IMR-90 (cell line): ENCODE results near the gene LTBP1. TPM values are rescaled to one million over a fixed set of nuclear protein-coding genes. Genes with fewer than 3 reads are reported as not detected.

Experiments
- ATAC-seq: fragments of 200-7000 bp; cut with Tn5 transposase; 2 replicates; pipeline ENCODE4 v1.9.1; 2020; ENCODE audit warnings: low read depth, mild to moderate bottlenecking, moderate library complexity
- BruUV-seq: library from RNA; stranded (reverse); fragments of 400-500 nt; replicated peaks from 2 replicates; lab custom pipeline; 2021; lab: Mats Ljungman, UMichigan
- CTCF ChIA-PET: fragments of 300-600 bp; formaldehyde crosslinking; extraction: SDS; loops from one replicate; lab custom pipeline; 2021; ENCODE audit warnings: antibody characterized with exemption; lab: Yijun Ruan, JAX
- POLR2A ChIA-PET: fragments of 300-600 bp; sonication (Branson Sonifier 250); formaldehyde crosslinking; loops from one replicate; lab custom pipeline; 2022; ENCODE audit warnings: antibody characterized with exemption; ENCODE audit not compliant: unreplicated experiment; lab: Charles Lee
- DNase-seq: peaks from one replicate; pipeline ENCODE4 v3.0.0; 2013
- H2AFZ ChIP-seq: replicated peaks from 2 replicates; pipeline ENCODE3; 2013; ENCODE audit warnings: low read length, mild to moderate bottlenecking; ENCODE audit not compliant: poor library complexity
- H2AK5ac ChIP-seq: 2 replicates; pipeline ENCODE4 v1.6.1; 2013; ENCODE audit warnings: low read depth, low read length, inconsistent platforms
- H2AK9ac ChIP-seq: replicated peaks from 2 replicates; pipeline ENCODE3; 2013; ENCODE audit warnings: mild to moderate bottlenecking, low read depth, low read length, moderate library complexity; ENCODE audit not compliant: poor library complexity
- H2BK120ac ChIP-seq: 2 replicates; pipeline ENCODE4 v1.6.1; 2013; ENCODE audit warnings: low read depth, low read length, inconsistent platforms
- H2BK15ac ChIP-seq: 3 replicates; pipeline ENCODE4 v1.6.1; 2013; ENCODE audit warnings: low read depth, low read length, inconsistent platforms
- H2BK20ac ChIP-seq: 2 replicates; pipeline ENCODE4 v1.6.1; 2013; ENCODE audit warnings: low read depth, mild to moderate bottlenecking, inconsistent platforms, low read length, moderate library complexity
- H2BK5ac ChIP-seq: 2 replicates; pipeline ENCODE4 v1.6.1; 2013; ENCODE audit warnings: mild to moderate bottlenecking, low read depth, low read length, inconsistent platforms; ENCODE audit not compliant: poor library complexity, severe bottlenecking
- H3K14ac ChIP-seq: replicated peaks from 2 replicates; pipeline ENCODE4 v1.6.1; 2013; ENCODE audit warnings: low read depth, low read length, inconsistent platforms
- H3K18ac ChIP-seq: 2 replicates; pipeline ENCODE4 v1.6.1; 2013; ENCODE audit warnings: low read depth, low read length, control low read depth
- H3K23ac ChIP-seq: 2 replicates; pipeline ENCODE4 v1.6.1; 2013; ENCODE audit warnings: low read depth, low read length, inconsistent platforms
- H3K27ac ChIP-seq: 2 replicates; pipeline ENCODE4 v1.5.1; 2013; ENCODE audit warnings: mild to moderate bottlenecking, control low read depth, low read length; ENCODE audit not compliant: insufficient read depth
- H3K27me3 ChIP-seq: 2 replicates; pipeline ENCODE4 v1.6.1; 2013; ENCODE audit warnings: low read length; ENCODE audit not compliant: control insufficient read depth, insufficient read depth
- H3K36me3 ChIP-seq: 2 replicates; pipeline ENCODE4 v1.6.1; 2013; ENCODE audit warnings: low read length, mixed read lengths; ENCODE audit not compliant: control insufficient read depth, insufficient read depth
- H3K4ac ChIP-seq: 2 replicates; pipeline ENCODE4 v1.6.1; 2013; ENCODE audit warnings: low read depth, low read length, inconsistent platforms
- H3K4me1 ChIP-seq: 2 replicates; pipeline ENCODE4 v1.6.1; 2013; ENCODE audit warnings: low read length, mixed read lengths; ENCODE audit not compliant: control insufficient read depth, insufficient read depth
- H3K4me2 ChIP-seq: 2 replicates; pipeline ENCODE4 v1.6.1; 2013; ENCODE audit warnings: low read depth, mild to moderate bottlenecking, control low read depth, low read length, moderate library complexity
- H3K4me3 ChIP-seq: 2 replicates; pipeline ENCODE4 v1.5.1; 2013; ENCODE audit warnings: low read depth, mild to moderate bottlenecking, control low read depth, low read length, moderate library complexity; ENCODE audit not compliant: insufficient read depth
- H3K56ac ChIP-seq: 2 replicates; pipeline ENCODE4 v1.6.1; 2013; ENCODE audit warnings: low read length, inconsistent platforms; ENCODE audit not compliant: insufficient read depth; ENCODE audit errors: extremely low read depth
- H3K79me1 ChIP-seq, 2 experiments: 2 replicates each; pipeline ENCODE4 v1.6.1; 2013; ENCODE audit warnings: low read length in 2 of 2, inconsistent platforms in 1 of 2, low read depth in 1 of 2
- H3K9ac ChIP-seq: 2 replicates; pipeline ENCODE4 v1.6.1; 2013; ENCODE audit warnings: low read depth, low read length, control low read depth
- H3K9me1 ChIP-seq: 2 replicates; pipeline ENCODE4 v1.6.1; 2013; ENCODE audit warnings: low read length, inconsistent platforms; ENCODE audit not compliant: insufficient read depth
- H3K9me3 ChIP-seq: 2 replicates; pipeline ENCODE4 v1.6.1; 2013; ENCODE audit warnings: low read length; ENCODE audit not compliant: control insufficient read depth, insufficient read depth
- H4K20me1 ChIP-seq: 2 replicates; pipeline ENCODE4 v1.6.1; 2013; ENCODE audit warnings: low read length, inconsistent platforms; ENCODE audit not compliant: insufficient read depth
- H4K5ac ChIP-seq: 2 replicates; pipeline ENCODE4 v1.6.1; 2013; ENCODE audit warnings: mild to moderate bottlenecking, low read depth, low read length, control low read depth
- H4K8ac ChIP-seq, 2 experiments: 2 replicates each; pipeline ENCODE4 v1.6.1; 2013; ENCODE audit warnings: low read depth in 2 of 2, low read length in 2 of 2, control low read depth in 1 of 2, inconsistent platforms in 1 of 2
- H4K91ac ChIP-seq: 2 replicates; pipeline ENCODE4 v1.6.1; 2013; ENCODE audit warnings: low read depth, low read length, inconsistent platforms; ENCODE audit not compliant: insufficient read depth
- CEBPB ChIP-seq: IDR thresholded peaks from 2 replicates; pipeline ENCODE4 v1.6.1; 2012; ENCODE audit warnings: low read depth, low read length, improper control_type of control experiment
- MAZ ChIP-seq: IDR thresholded peaks from 2 replicates; pipeline ENCODE4 v1.6.1; 2012; ENCODE audit warnings: low read depth, mild to moderate bottlenecking, low read length, improper control_type of control experiment, moderate library complexity, borderline replicate concordance
- WGBS, 2 experiments: methylation state at CpG; one replicate each; pipeline versions ENCODE4 v1.1.5 to v1.1.7; 2013; ENCODE audit warnings: missing lambda C conversion rate in 2 of 2; ENCODE audit not compliant: insufficient read length in 1 of 2; ENCODE audit errors: extremely low coverage in 2 of 2; 5-methylcytosine and 5-hydroxymethylcytosine counted together
- dilution Hi-C: fragments of 300-500 bp; cut with HindIII; formaldehyde crosslinking; loops from one replicate; pipeline ENCODE4 v1.14.3; 2018; ENCODE audit warnings: low sequenced_read_pairs; ENCODE audit not compliant: unreplicated experiment
- in situ Hi-C: fragments of 300-500 bp; cut with MboI; formaldehyde crosslinking; loops from 3 replicates; pipeline ENCODE4 v1.14.3; 2019; ENCODE audit warnings: low sequenced_read_pairs, inconsistent platforms, mixed read lengths
- intact Hi-C: fragments of 100-400 bp; cut with micrococcal nuclease; formaldehyde crosslinking; loops from 2 replicates; pipeline ENCODE4 v1.10.0; 2022
- polyA plus RNA-seq, 3 experiments: library from polyadenylated mRNA; depleted of rRNA; stranded (reverse); fragments of >200 nt; gene quantifications; 2 replicates each; pipeline ENCODE4 v1.2.3, GENCODE V29; 2012; ENCODE audit warnings: low replicate concordance in 1 of 3
- total RNA-seq: library from RNA; depleted of rRNA; stranded (reverse); fragments of >200 nt; gene quantifications from 2 replicates; pipeline ENCODE4 v1.2.3, GENCODE V29; 2012

The LTBP1 gene
- total and polyA plus RNA-seq, 2 of the 4 experiments (the other 2 are of a cell fraction) = 235 to 326 TPM

DNA sequence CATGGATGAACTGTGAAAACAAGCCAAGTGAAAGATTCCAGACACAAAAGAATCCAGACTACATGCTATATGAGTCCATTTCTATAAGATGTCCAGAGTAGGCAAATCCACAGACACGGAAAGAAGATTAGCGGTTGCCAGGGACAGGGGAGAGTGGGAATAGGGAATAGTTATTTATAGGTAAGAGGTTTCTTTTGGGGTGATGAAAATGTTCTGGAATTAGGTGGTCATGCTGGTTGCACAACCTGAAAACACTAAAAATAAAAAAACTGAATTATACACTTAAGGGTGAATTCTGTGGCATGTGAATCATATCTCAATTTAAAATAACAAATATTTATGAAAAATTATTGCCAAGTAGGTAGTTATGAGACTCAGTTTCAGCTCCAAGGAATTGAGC is 168.4 kb downstream of the LTBP1 start:
- ChIA-PET POLR2A (no interaction called here), CTCF (interaction anchor here (1.2 kb wide), 1 partner anchor 12 kb away, joined by 6 read pairs; no protein-coding TSS in a partner anchor)
- Histone ChIP-seq H4K91ac (no peak overlapping the region), H2AK5ac (no peak overlapping the region), H2BK120ac (no peak overlapping the region), H4K8ac (no peak overlapping the region), H2AFZ (no peak overlapping the region), H3K79me1 (peaks cover 21 to 22% of the 10 kb centered on the region in 2 experiments), H3K56ac (no peak overlapping the region), H3K9me1 (peaks cover 10% of the 10 kb centered on the region; the same call in 1 of the 2 replicates), H3K14ac (no peak overlapping the region), H3K4me2 (no peak overlapping the region), H4K20me1 (no peaks in the 10 kb centered on the region), H2AK9ac (no peak overlapping the region), H3K27ac (no peak overlapping the region), H3K9me3 (no peaks in the 10 kb centered on the region), H3K27me3 (no peaks in the 10 kb centered on the region), H4K5ac (no peak overlapping the region), H3K23ac (no peak overlapping the region), H3K4me3 (no peak overlapping the region), H3K4me1 (peaks cover 13% of the 10 kb centered on the region), H2BK20ac (no peak overlapping the region), H3K18ac (no peak overlapping the region), H2BK5ac (no peak overlapping the region), H3K4ac (no peak overlapping the region), H2BK15ac (no peak overlapping the region), H3K9ac (no peak overlapping the region), H3K36me3 (peaks cover 8% of the 10 kb centered on the region; the same call in 1 of the 2 replicates)
- dilution Hi-C loops (no loop called here), intact Hi-C loops (no loop called here), in situ Hi-C loops (no loop called here)
- TF ChIP-seq MAZ (no peak), CEBPB (peak; percentile 74)
- DNase-seq = no peak
- no CpG with 5 or more reads among the region's 2 CpGs for WGBS, 2 experiments
- no TSS peak for BruUV-seq
- ATAC-seq = no peak
